Heart right ventricle (tissue), 16 donors: Measurements from ENCODE around the gene PIP5K1C. TPM values are rescaled to one million over a fixed set of nuclear protein-coding genes. Genes with fewer than 3 reads are reported as not detected.

Experiments
- ATAC-seq, 8 donors: fragments of 200-7000 bp; cut with Tn5 transposase; one replicate each; pipeline ENCODE4 v1.9.1; 2020; ENCODE audit warnings: mild to moderate bottlenecking in 8 of 8, moderate library complexity in 8 of 8, moderate number of reproducible peaks in 1 of 8
- DNase-seq, 2 donors: peaks; one replicate each; pipeline ENCODE4 v3.0.0-alpha.2; 2020
- H3K27ac ChIP-seq, 10 donors: fragments of 200-600 bp; sonication (generic) in 2 of 10; one replicate each; pipeline versions ENCODE4 v1.5.0 to v1.8.0; 2020 to 2022; ENCODE audit warnings: mild to moderate bottlenecking in 3 of 10
- H3K27me3 ChIP-seq, 7 donors: fragments of 200-600 bp; one replicate each; pipeline ENCODE4 v1.8.0; 2021 to 2022; ENCODE audit warnings: mild to moderate bottlenecking in 2 of 7
- H3K36me3 ChIP-seq, 9 donors: fragments of 200-600 bp; sonication (generic) in 1 of 9; one replicate each; pipeline versions ENCODE4 v1.5.0 to v1.8.0; 2020 to 2022; ENCODE audit warnings: mild to moderate bottlenecking in 2 of 9
- H3K4me1 ChIP-seq, 9 donors: fragments of 200-600 bp; sonication (generic) in 1 of 9; one replicate each; pipeline versions ENCODE4 v1.5.0 to v1.8.0; 2020 to 2022; ENCODE audit warnings: mild to moderate bottlenecking in 4 of 9
- H3K4me3 ChIP-seq, 10 donors: fragments of 200-600 bp; sonication (generic) in 2 of 10; one replicate each; pipeline versions ENCODE4 v1.5.0 to v1.8.0; 2020 to 2022; ENCODE audit warnings: mild to moderate bottlenecking in 7 of 10, moderate library complexity in 2 of 10
- H3K9me3 ChIP-seq, 11 donors: fragments of 200-600 bp in 10 of 11; sonication (generic) in 2 of 11; one replicate each; pipeline versions ENCODE4 v1.5.0 to v1.8.0; 2013 to 2022; ENCODE audit warnings: mild to moderate bottlenecking in 2 of 11, control low read depth in 1 of 11, moderate library complexity in 1 of 11
- WGBS, 2 donors: extraction: QIAGEN DNeasy Blood & Tissue Kit; methylation state at CpG; one replicate each; pipeline ENCODE4 v1.1.7; 2013; ENCODE audit warnings: inconsistent platforms in 1 of 2; 5-methylcytosine and 5-hydroxymethylcytosine counted together
- intact Hi-C, 10 donors: fragments of 100-400 bp; cut with DNase I; formaldehyde crosslinking; loops; one replicate each; pipeline versions ENCODE4 v1.11.1 to v1.14.2; 2022
- polyA plus RNA-seq, 2 donors: library from polyadenylated mRNA; stranded (reverse); fragments of 200-250 nt; gene quantifications; one replicate each; pipeline ENCODE4 v1.2.3, GENCODE V29; 2013
- total RNA-seq, 10 donors: library from RNA; stranded (reverse); fragmentation: NEBNext Ultra II Directional in 3 of 10; extraction: Animal tissue kit (Norgen Biotek cat#: 25700) in 3 of 10; gene quantifications; one replicate each; pipeline versions ENCODE4 v1.2.1 to v1.2.4, GENCODE V29; 2021 to 2023
- TF ChIP-seq, protein P1 (sequence below), 9 donors: fragments of 200-600 bp; sonication (generic) in 2 of 9; IDR thresholded peaks; one replicate each; pipeline versions ENCODE4 v1.5.0 to v1.8.0; 2021 to 2022; ENCODE audit warnings: antibody characterized with exemption in 9 of 9, mild to moderate bottlenecking in 5 of 9, moderate library complexity in 1 of 9
- donor health status: Arrhythmogenic right ventricular cardiomyopathy.
- donor health status: ischemic (EF 13 %, LVEDD 7.1; RV severe dilation, severe dysfunction).
- donor health status: healthy with polysubstance abuse.
- donor health status: DM: no; HTN: yes; CAD: no.
- donor health status: DM: no; HTN: no; CAD: no.
- donor health status: ischemic (EF 25% LVEDD 6.9; RV normal size, moderate dysfunction).
- donor health status: ischemic (EF 25% LVEDD 5.7; RV mildly dilated, moderate dysfunction).
- donor health status: healthy.
- donor health status: DM: yes; HTN: yes; CAD: no.
- donor health status: Ischemic cardiomyopathy.
- donor health status: ischemic (EF 35%, LVEDD 5.7; RV mildly dilated, moderate dysfunction).
- donor health status: nonischemic (EF 11% LVEDD 7.7; RV severe dilation, severe dysfunction).
- donor health status: DM: yes; HTN: yes; CAD: no.
- donor health status: PGD.
- donor health status: ischemic (EF 29% LVEDD 5.4; RV normal size, mild dysfunction).
- donor health status: nonischemic (EF 23%, LVEDD 6.1; RV moderate dilation, normal function).

PIP5K1C gene
- total and polyA plus RNA-seq, 12 donors, result 18.3 to 46.6 (median 34.9) TPM

DNA sequence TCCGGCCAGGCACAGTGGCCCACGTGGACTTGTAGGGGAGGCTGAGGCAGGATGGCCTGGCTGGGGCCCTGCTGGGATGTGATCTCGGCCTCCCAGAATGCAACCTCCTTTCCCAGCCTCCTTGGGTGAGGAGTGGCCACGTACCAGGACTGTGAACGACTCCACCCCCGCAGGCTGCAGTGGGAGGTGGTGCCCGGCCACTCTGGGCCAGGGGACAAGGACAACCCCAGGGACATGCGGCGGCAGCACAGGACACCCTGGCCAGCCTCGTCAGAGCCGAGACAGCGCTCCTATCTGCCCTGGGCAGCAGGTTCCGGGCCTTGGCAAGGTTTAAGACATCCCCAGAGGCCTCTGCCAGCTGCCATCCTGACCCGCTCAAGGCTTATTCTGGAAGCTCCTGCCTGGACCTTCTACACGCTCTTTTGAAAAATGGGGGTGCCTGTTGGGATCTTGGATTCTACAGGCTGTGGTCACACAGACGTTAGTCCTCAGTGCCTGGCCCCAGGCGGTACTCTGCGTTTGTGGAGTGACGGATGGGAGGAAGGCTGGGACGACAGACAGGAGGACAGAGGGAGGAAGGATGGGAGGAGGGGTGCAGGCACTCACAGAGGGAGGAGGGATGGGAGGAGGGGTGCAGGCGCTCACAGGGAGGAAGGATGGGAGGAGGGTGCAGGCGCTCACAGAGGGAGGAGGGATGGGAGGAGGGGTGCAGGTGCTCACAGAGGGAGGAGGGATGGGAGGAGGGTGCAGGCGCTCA lies 53.8 kb downstream of the PIP5K1C start:
- TF ChIP-seq, protein P1, sequence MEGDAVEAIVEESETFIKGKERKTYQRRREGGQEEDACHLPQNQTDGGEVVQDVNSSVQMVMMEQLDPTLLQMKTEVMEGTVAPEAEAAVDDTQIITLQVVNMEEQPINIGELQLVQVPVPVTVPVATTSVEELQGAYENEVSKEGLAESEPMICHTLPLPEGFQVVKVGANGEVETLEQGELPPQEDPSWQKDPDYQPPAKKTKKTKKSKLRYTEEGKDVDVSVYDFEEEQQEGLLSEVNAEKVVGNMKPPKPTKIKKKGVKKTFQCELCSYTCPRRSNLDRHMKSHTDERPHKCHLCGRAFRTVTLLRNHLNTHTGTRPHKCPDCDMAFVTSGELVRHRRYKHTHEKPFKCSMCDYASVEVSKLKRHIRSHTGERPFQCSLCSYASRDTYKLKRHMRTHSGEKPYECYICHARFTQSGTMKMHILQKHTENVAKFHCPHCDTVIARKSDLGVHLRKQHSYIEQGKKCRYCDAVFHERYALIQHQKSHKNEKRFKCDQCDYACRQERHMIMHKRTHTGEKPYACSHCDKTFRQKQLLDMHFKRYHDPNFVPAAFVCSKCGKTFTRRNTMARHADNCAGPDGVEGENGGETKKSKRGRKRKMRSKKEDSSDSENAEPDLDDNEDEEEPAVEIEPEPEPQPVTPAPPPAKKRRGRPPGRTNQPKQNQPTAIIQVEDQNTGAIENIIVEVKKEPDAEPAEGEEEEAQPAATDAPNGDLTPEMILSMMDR (IDR thresholded peaks at IDR 0.05), result no peak
- Histone ChIP-seq H3K4me3 (no peak overlapping the region), H3K27me3 (no peaks in the 10 kb centered on the region), H3K9me3 (no peaks in the 10 kb centered on the region), H3K27ac (no peak overlapping the region), H3K4me1 (peaks cover 0 to 12% (median 2%) of the 10 kb centered on the region in 9 donors), H3K36me3 (peaks cover 0 to 88% (median 31%) of the 10 kb centered on the region in 9 donors)
- DNase-seq (no peak), ATAC-seq (no peak)
- 92 to 93% methylated on average over 23 of the region's 23 CpGs for WGBS, 2 donors
- intact Hi-C loops, result no loop called here

DNA sequence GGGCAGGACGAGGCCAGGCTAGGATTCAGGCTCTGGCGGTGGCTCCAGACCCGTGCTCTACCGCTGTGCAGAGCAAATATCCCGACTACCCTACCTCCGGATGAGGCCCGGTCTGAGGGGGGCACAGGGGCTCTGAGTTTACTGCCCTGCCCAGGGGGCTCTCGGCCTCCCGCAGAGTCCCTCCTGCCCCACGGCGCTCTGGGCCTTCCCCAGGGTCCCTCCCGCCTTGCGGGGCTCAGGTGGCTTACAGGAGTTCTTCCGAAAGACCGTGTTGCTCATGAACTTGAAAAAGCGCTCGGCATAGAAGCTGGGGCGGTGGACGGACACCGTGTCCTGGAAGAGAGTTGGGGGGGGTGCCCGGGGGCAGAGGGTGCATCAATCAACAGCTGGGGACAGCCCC lies 54.5 kb downstream of the PIP5K1C start:
- intact Hi-C loops, result no loop called here
- TF ChIP-seq, protein P1 (IDR thresholded peaks at IDR 0.05), result no peak
- ATAC-seq (peak in 2 of 8 donors; percentile 3 to 24), DNase-seq (no peak)
- Histone ChIP-seq H3K4me1 (peaks cover 0 to 12% (median 2%) of the 10 kb centered on the region in 9 donors), H3K9me3 (no peaks in the 10 kb centered on the region), H3K4me3 (no peak overlapping the region), H3K36me3 (peaks cover 0 to 88% (median 25%) of the 10 kb centered on the region in 9 donors), H3K27me3 (no peaks in the 10 kb centered on the region), H3K27ac (no peak overlapping the region)
- 93% methylated on average over 21 of the region's 21 CpGs for WGBS, 2 donors

DNA sequence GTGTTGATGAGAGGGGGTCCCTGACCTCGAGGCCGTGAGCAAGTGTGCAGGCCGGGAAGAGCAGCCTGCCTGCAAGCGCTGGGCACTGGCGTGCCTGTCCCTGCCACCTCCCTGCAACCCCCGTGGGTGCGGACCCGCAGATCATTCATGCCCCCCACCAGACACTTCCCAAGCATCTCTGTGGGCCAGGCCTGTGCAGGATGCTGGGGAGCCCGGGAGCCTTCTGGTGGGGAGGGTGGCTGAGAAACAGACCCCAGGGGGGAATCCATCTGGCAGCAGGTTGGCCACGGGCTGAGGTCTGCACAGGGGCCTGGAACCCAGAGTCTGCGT lies 55.2 kb downstream of the PIP5K1C start:
- Histone ChIP-seq H3K27ac (no peak overlapping the region), H3K4me3 (no peak overlapping the region), H3K4me1 (peaks cover 0 to 12% (median 2%) of the 10 kb centered on the region in 9 donors), H3K27me3 (no peaks in the 10 kb centered on the region), H3K9me3 (no peaks in the 10 kb centered on the region), H3K36me3 (peaks cover 0 to 88% (median 19%) of the 10 kb centered on the region in 9 donors)
- TF ChIP-seq, protein P1 (IDR thresholded peaks at IDR 0.05), result no peak
- intact Hi-C loops, result no loop called here
- 64 to 70% methylated on average over 11 of the region's 11 CpGs for whole genome bisulfite sequencing, 2 donors
- ATAC-seq, result peak in 2 of 8 donors; percentile 6 to 18
- DNase-seq, result no peak

DNA sequence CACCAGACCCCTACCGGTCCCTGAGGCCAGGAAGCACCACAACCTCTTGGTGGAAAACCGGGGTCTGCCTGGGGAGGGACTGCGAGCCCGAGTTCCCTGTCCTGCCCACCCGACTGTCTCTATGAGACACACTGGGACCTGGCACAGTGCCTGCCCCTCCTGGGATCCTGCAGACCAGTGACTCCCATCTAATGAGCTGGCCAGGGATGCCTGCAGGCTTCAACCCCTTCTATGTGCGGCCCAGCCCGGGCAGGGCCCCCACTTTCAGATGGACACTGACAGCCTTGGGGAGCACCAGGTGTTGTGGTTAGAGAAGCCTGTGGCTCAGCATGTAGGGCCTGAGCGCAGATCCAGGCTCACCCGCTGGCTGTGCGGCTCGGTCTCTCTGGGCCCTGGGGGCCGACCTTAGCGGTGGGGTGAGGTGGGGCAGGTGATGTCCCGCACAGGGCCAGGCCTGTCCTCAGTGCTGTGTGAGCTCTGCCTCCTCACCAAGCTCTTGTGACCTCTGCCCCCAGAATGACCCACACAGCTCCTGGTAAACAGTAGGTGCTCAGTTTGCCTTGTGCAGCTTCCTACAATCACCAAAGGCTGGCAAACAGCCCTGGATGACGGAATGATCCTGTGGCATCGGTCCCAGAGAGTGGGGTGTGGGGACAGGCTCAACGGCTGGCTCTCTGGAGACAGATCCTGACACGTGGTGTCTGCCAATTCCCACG lies 55.8 kb downstream of the PIP5K1C start:
- ATAC-seq (peak in 7 of 8 donors; percentile 20 to 63 (median 30)), DNase-seq (no peak)
- 72 to 73% methylated on average over 19 of the region's 19 CpGs for WGBS, 2 donors
- Histone ChIP-seq H3K4me3 (no peak overlapping the region), H3K36me3 (peaks cover 0 to 89% (median 20%) of the 10 kb centered on the region in 9 donors), H3K9me3 (no peaks in the 10 kb centered on the region), H3K27ac (no peak overlapping the region), H3K4me1 (peaks cover 0 to 12% (median 2%) of the 10 kb centered on the region in 9 donors), H3K27me3 (no peaks in the 10 kb centered on the region)
- intact Hi-C loops, result no loop called here
- TF ChIP-seq, protein P1 (IDR thresholded peaks at IDR 0.05), result no peak
